Ovary (tissue), 3 donors: ENCODE measurements around the gene GTF3C6.

Source experiments
- CTCF ChIP-seq, 3 donors: fragments of 450-650 bp in 2 of 3; fragments of 200-600 bp in 1 of 3; IDR thresholded peaks; one replicate each; pipeline versions ENCODE4 v1.5.1 to v1.8.0; 2016 to 2022; ENCODE audit warnings: antibody characterized with exemption in 3 of 3, mild to moderate bottlenecking in 1 of 3
- EP300 ChIP-seq: sonication (generic); formaldehyde crosslinking; IDR thresholded peaks from one replicate; pipeline ENCODE4 v1.6.1; 2017; ENCODE audit warnings: antibody characterized with exemption
- POLR2A ChIP-seq: fragments of 450-650 bp; IDR thresholded peaks from one replicate; pipeline ENCODE4 v1.6.1; 2017; ENCODE audit warnings: antibody characterized with exemption, mild to moderate bottlenecking, moderate library complexity
- donor health status: DM: no; HTN: no; CAD: no.

DNA sequence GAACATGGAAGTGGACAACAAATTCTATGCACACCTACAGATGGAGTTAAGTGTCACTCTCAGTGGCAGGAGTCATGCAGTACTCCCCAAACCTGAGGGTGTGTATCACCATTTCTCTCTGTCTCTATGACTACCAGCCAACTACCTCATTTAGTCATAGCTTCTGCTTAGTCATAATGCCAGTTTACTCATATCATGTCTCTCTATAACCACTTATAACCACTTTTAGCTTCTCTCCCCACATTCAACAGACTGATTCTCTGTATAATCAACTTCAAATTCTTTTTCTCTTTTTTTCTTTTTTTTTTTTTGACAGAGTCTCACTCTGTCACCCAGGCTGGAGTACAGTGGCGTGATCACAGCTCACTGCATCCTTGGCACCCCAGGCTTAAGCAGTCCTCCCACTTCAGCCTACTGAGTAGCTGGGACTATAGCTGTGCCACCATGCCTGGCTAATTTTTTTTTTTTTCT is 13.8 kb upstream of the GTF3C6 start:
- TF ChIP-seq CTCF (IDR thresholded peaks at IDR 0.05), result no peak
- TF ChIP-seq POLR2A, result no peak
- no peak for TF ChIP-seq EP300
